Neural cell (in vitro differentiated cells): ENCODE results near the gene GPR158.

ENCODE experiments used
- CTCF ChIP-seq: fragments of 450-650 bp; IDR thresholded peaks from 2 replicates; pipeline ENCODE4 v1.5.1; 2014; ENCODE audit warnings: antibody characterized with exemption, mild to moderate bottlenecking, moderate library complexity; ENCODE audit not compliant: poor library complexity, severe bottlenecking
- EP300 ChIP-seq: fragments of 450-650 bp; conservative IDR thresholded peaks from 2 replicates; pipeline ENCODE4 v1.6.1; 2014; ENCODE audit warnings: antibody characterized with exemption, mild to moderate bottlenecking, moderate library complexity; ENCODE audit not compliant: poor library complexity, severe bottlenecking
- EZH2 ChIP-seq: fragments of 200-600, 300-800 bp; shearing (Covaris generic), sonication (generic); IDR thresholded peaks from 2 replicates; pipeline ENCODE4 v1.6.1; 2014; ENCODE audit warnings: antibody characterized with exemption, low read length, borderline replicate concordance, mild to moderate bottlenecking; ENCODE audit not compliant: insufficient read depth, poor library complexity, severe bottlenecking
- POLR2AphosphoS5 ChIP-seq: IDR thresholded peaks from 2 replicates; pipeline ENCODE4 v1.6.1; 2012
- RAD21 ChIP-seq: fragments of 450-650 bp; conservative IDR thresholded peaks from 2 replicates; pipeline ENCODE4 v1.6.1; 2014; ENCODE audit warnings: antibody characterized with exemption, mild to moderate bottlenecking, moderate library complexity
- REST ChIP-seq: IDR thresholded peaks from 2 replicates; pipeline ENCODE4 v1.6.1; 2012; ENCODE audit warnings: borderline replicate concordance
- SMC3 ChIP-seq: fragments of 450-650 bp; conservative IDR thresholded peaks from 2 replicates; pipeline ENCODE4 v1.6.1; 2014; ENCODE audit warnings: antibody characterized with exemption, mild to moderate bottlenecking, moderate library complexity; ENCODE audit not compliant: poor library complexity
- TAF1 ChIP-seq: IDR thresholded peaks from 2 replicates; pipeline ENCODE4 v1.6.1; 2012; ENCODE audit warnings: low read depth

GRCh38 chr10:25245165-25245564 lies 70.4 kb downstream of the GPR158 start:
- no peak for TF ChIP-seq CTCF
- TF ChIP-seq EP300 = no peak
- TF ChIP-seq SMC3 = no peak
- no peak for TF ChIP-seq RAD21
- no peak for TF ChIP-seq POLR2AphosphoS5
- no peak for TF ChIP-seq REST
- TF ChIP-seq TAF1 = no peak
- no peak for TF ChIP-seq EZH2
